K562 (cell line): Measurements from ENCODE around the gene DLX2. TPM values are rescaled to one million over a fixed set of nuclear protein-coding genes. Genes with fewer than 3 reads are reported as not detected.

ENCODE experiments used
- ARHGAP35 ChIP-seq: fragments of 450-650 bp; IDR thresholded peaks from 2 replicates; pipeline ENCODE4 v1.6.1; 2018; ENCODE audit not compliant: partially characterized antibody
- CBX1 ChIP-seq: sonication (generic); IDR thresholded peaks from 2 replicates; pipeline ENCODE4 v1.6.1; 2016; ENCODE audit warnings: antibody characterized with exemption, low read depth, mild to moderate bottlenecking
- CTCFL ChIP-seq: IDR thresholded peaks from 2 replicates; pipeline ENCODE4 v1.6.1; 2011; ENCODE audit warnings: borderline replicate concordance, low read depth, mild to moderate bottlenecking, moderate library complexity, low read length; ENCODE audit not compliant: insufficient read depth, poor library complexity, severe bottlenecking
- GTF3C2 ChIP-seq: IDR thresholded peaks from 3 replicates; pipeline ENCODE4 v1.6.1; 2011; ENCODE audit warnings: borderline replicate concordance, mild to moderate bottlenecking, moderate library complexity; ENCODE audit not compliant: insufficient read length; ENCODE audit errors: extremely low read depth
- KAT2B ChIP-seq: IDR thresholded peaks from one replicate; pipeline ENCODE4 v1.6.1; 2012; ENCODE audit warnings: low read depth, mild to moderate bottlenecking, control low read depth, inconsistent platforms, low read length, moderate library complexity
- KDM5B ChIP-seq: fragments of 200-600 bp; sonication (generic); IDR thresholded peaks from 2 replicates; pipeline ENCODE4 v1.6.1; 2012; ENCODE audit warnings: low read depth, mild to moderate bottlenecking, moderate library complexity, low read length, control low read depth, inconsistent platforms; ENCODE audit not compliant: insufficient replicate concordance
- MXI1 ChIP-seq: IDR thresholded peaks from 2 replicates; pipeline ENCODE4 v1.6.1; 2011; ENCODE audit warnings: low read depth, mild to moderate bottlenecking, improper control_type of control experiment, low read length
- NONO ChIP-seq, 2 experiments: fragments of 200-400 bp in 1 of 2; fragments of 450-650 bp in 1 of 2; formaldehyde crosslinking in 1 of 2; IDR thresholded peaks; 2 replicates each; pipeline ENCODE4 v1.6.1; 2017; ENCODE audit warnings: low read depth in 2 of 2, mild to moderate bottlenecking in 2 of 2, moderate library complexity in 2 of 2, low read length in 1 of 2
- NR1H2 ChIP-seq: sonication (generic); formaldehyde crosslinking; IDR thresholded peaks from 2 replicates; pipeline ENCODE4 v1.4.0; 2020; ENCODE audit warnings: mild to moderate bottlenecking, missing genetic modification reagents
- POLR2B ChIP-seq: fragments of 450-650 bp; IDR thresholded peaks from 2 replicates; pipeline ENCODE4 v1.6.1; 2018; ENCODE audit warnings: low read depth; ENCODE audit not compliant: partially characterized antibody
- PRMT5 ChIP-seq: sonication (generic); formaldehyde crosslinking; IDR thresholded peaks from 2 replicates; pipeline ENCODE4 v1.5.0; 2020; ENCODE audit warnings: missing genetic modification reagents
- TBL1XR1 ChIP-seq, 2 experiments: IDR thresholded peaks; 2 replicates each; pipeline ENCODE4 v1.6.1; 2012; ENCODE audit warnings: improper control_type of control experiment in 2 of 2, low read length in 2 of 2, mild to moderate bottlenecking in 1 of 2
- ZNF589 ChIP-seq: fragments of 200-800 bp; sonication (Bioruptor generic); IDR thresholded peaks from 2 replicates; pipeline ENCODE4 v1.6.1; 2016; ENCODE audit warnings: low read depth, missing genetic modification characterization, missing compliant biosample characterization
- polyA plus RNA-seq, 8 experiments: library from polyadenylated mRNA; depleted of rRNA in 4 of 8; stranded (reverse) in 5 of 8; unstranded in 3 of 8; fragments of >200 nt; fragmentation: Nextera tagmentation in 2 of 8; fragmentation: Illumina TruSeq in 1 of 8; extraction: Ambion mirVana in 2 of 8; extraction: Trizol in 1 of 8; gene quantifications; 2 replicates each; pipeline versions ENCODE4 v1.2.1 to v1.2.3, GENCODE V29; 2011 to 2014; ENCODE audit warnings: inconsistent platforms in 1 of 8, missing spikeins in 1 of 8
- total RNA-seq, 7 experiments: library from RNA; depleted of rRNA in 6 of 7; stranded (reverse); fragments of >200 nt in 6 of 7; fragmentation: Illumina TruSeq in 2 of 7; extraction: Trizol in 2 of 7; gene quantifications; 2 replicates each; pipeline versions ENCODE4 v1.2.1 to v1.2.3, GENCODE V29; 2011 to 2021; ENCODE audit warnings: low replicate concordance in 1 of 7
- TF ChIP-seq, protein P1 (sequence below): IDR thresholded peaks from 3 replicates; pipeline ENCODE4 v1.6.1; 2011; ENCODE audit warnings: borderline replicate concordance, mild to moderate bottlenecking; ENCODE audit not compliant: insufficient read length, insufficient read depth
- TF ChIP-seq, protein P2 (sequence below): fragments of 150-350 bp; IDR thresholded peaks from 2 replicates; pipeline ENCODE4 v1.6.1; 2014; ENCODE audit warnings: low read depth, mild to moderate bottlenecking, low read length, borderline replicate concordance
- TF ChIP-seq, protein P3 (sequence below), 2 experiments: IDR thresholded peaks; 2 replicates each; pipeline ENCODE4 v1.6.1; 2011; ENCODE audit warnings: borderline replicate concordance in 1 of 2, control low read depth in 1 of 2, low read depth in 1 of 2, low read length in 1 of 2, mild to moderate bottlenecking in 1 of 2, mixed read lengths in 1 of 2, moderate library complexity in 1 of 2; ENCODE audit not compliant: insufficient read depth in 1 of 2, insufficient read length in 1 of 2, poor library complexity in 1 of 2, severe bottlenecking in 1 of 2; ENCODE audit errors: extremely low read depth in 1 of 2

The DLX2 gene
- total and polyA plus RNA-seq, 9 of the 15 experiments (the other 6 are each of a cell fraction or from before 2014, with no cell fraction given), result 0.14 to 4.3 (median 0.86) TPM

DNA sequence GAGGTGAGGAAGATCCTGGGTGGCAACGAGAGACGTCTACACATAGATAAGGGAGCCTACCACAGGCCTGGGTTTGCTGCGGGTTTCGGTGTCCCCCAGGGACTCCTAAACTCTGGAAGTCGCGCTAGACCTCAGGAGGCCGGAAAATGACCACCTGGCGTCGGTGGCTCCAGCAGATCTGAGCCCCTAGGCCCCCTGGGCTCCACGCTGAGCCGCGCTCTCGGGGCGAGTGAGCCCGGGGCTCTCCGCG lies 18.4 kb downstream of the DLX2 start (continued):
- no peak for TF ChIP-seq GTF3C2
- TF ChIP-seq CBX1, result peak; percentile 48; the same call in 1 of the 2 replicates
- peak; percentile 33 for TF ChIP-seq KDM5B
- TF ChIP-seq POLR2B, result peak; percentile 60
- 0 out of 2 replicates have a peak, but pooled peaks have one; percentile 73 for TF ChIP-seq ZNF589 (CRISPR knock-in tag)
- TF ChIP-seq NR1H2 (CRISPR knock-in tag), result no peak
- TF ChIP-seq TBL1XR1 (IDR thresholded peaks at IDR 0.05; ENCODE audit: low read length in 2 of 2), result 0 out of 4 replicates have a peak, but pooled peaks of 1 of the 2 experiments have one; percentile 53
- TF ChIP-seq KAT2B, result no peak
- TF ChIP-seq PRMT5 (CRISPR knock-in tag), result no peak
- no peak for TF ChIP-seq ARHGAP35
- no peak for TF ChIP-seq CTCFL
- TF ChIP-seq MXI1, result no peak
- TF ChIP-seq, protein P1, sequence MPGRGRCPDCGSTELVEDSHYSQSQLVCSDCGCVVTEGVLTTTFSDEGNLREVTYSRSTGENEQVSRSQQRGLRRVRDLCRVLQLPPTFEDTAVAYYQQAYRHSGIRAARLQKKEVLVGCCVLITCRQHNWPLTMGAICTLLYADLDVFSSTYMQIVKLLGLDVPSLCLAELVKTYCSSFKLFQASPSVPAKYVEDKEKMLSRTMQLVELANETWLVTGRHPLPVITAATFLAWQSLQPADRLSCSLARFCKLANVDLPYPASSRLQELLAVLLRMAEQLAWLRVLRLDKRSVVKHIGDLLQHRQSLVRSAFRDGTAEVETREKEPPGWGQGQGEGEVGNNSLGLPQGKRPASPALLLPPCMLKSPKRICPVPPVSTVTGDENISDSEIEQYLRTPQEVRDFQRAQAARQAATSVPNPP, result no peak
- TF ChIP-seq, protein P2, sequence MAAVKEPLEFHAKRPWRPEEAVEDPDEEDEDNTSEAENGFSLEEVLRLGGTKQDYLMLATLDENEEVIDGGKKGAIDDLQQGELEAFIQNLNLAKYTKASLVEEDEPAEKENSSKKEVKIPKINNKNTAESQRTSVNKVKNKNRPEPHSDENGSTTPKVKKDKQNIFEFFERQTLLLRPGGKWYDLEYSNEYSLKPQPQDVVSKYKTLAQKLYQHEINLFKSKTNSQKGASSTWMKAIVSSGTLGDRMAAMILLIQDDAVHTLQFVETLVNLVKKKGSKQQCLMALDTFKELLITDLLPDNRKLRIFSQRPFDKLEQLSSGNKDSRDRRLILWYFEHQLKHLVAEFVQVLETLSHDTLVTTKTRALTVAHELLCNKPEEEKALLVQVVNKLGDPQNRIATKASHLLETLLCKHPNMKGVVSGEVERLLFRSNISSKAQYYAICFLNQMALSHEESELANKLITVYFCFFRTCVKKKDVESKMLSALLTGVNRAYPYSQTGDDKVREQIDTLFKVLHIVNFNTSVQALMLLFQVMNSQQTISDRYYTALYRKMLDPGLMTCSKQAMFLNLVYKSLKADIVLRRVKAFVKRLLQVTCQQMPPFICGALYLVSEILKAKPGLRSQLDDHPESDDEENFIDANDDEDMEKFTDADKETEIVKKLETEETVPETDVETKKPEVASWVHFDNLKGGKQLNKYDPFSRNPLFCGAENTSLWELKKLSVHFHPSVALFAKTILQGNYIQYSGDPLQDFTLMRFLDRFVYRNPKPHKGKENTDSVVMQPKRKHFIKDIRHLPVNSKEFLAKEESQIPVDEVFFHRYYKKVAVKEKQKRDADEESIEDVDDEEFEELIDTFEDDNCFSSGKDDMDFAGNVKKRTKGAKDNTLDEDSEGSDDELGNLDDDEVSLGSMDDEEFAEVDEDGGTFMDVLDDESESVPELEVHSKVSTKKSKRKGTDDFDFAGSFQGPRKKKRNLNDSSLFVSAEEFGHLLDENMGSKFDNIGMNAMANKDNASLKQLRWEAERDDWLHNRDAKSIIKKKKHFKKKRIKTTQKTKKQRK, result 0 out of 2 replicates have a peak, but pooled peaks have one; percentile 16
- TF ChIP-seq, protein P3, sequence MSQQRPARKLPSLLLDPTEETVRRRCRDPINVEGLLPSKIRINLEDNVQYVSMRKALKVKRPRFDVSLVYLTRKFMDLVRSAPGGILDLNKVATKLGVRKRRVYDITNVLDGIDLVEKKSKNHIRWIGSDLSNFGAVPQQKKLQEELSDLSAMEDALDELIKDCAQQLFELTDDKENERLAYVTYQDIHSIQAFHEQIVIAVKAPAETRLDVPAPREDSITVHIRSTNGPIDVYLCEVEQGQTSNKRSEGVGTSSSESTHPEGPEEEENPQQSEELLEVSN (IDR thresholded peaks at IDR 0.05; ENCODE audit: borderline replicate concordance in 1 of 2, extremely low read depth in 1 of 2, insufficient read depth in 1 of 2, insufficient read length in 1 of 2, low read depth in 1 of 2, low read length in 1 of 2, poor library complexity in 1 of 2, severe bottlenecking in 1 of 2), result no peak
- no peak for TF ChIP-seq NONO (IDR thresholded peaks at IDR 0.05; ENCODE audit: low read depth in 2 of 2, low read length in 1 of 2)
